ENCODE measurements around the gene KRTAP10-5. TPM values are rescaled to one million over a fixed set of nuclear protein-coding genes. Genes with fewer than 3 reads are reported as not detected.
"Not testable (repeated sequence)": the region's sequence is repeated elsewhere in the genome, so short reads cannot be mapped to it uniquely, and the experiment has no call there.

KRTAP10-5 gene
- total RNA-seq, 2 donors from 2014 or later: not detected

DNA sequence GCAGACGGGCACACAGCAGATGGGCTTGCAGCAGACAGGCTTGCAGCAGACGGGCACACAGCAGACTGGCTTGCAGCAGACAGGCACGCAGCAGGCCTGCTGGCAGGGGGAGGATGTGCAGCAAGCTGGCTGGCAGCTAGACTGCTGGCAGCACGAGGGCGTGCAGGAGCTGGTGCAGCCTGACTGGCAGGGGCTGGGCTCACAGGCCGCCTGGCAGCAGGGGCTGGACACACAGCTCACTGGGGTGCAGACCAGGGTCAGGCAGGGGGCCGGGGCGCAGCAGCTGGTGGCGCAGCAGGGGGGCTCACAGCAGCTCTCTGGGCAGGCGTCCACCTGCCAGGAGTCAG, 22.1 kb downstream of the KRTAP10-5 start:
- intact Hi-C loops (cut with DNase I); DNase-seq (ENCODE audit: low spot score): not testable (repeated sequence)

DNA sequence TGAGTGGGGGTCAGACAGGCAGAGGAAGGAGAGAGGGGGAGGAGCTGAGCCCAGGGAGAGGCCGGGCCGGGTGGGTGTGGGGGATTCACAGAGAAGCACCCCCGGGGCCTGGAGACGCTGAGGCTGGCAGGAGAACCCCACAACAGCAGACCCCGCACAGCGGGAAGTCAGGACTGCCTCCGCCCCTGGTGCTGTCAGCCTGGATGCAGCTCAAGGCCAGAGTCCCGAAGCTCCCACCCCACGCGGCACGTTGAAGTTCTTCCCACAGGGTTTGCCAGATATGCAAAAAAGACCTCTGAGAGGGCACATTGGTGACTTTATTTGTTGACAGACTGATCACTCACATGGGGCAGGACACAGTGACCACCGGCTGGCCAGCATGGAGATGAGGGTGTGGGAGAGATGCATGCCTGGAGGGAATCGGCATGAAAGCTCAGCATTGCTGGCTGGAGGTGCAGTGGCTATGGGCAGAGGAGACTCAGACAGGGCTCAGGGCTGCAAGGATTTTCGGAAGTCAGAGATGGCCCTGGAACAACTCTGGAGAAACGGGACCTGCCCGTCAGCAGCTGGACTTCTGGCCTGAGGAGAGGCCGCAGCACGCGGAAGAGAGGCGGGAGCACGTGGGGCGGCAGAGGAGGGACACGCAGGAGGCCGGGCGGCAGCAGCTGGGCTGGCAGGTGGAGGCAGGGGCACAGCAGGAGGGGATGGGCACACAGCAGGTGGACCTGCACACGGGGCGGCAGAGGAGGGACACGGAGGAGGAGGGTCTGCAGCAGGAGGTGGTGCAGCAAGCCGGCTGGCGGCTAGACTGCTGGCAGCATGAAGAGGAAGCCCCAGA, 22.7 kb downstream of the KRTAP10-5 start:
- DNase-seq (ENCODE audit: low spot score): peak; percentile 74
- intact Hi-C loops (cut with DNase I): no loop called here

DNA sequence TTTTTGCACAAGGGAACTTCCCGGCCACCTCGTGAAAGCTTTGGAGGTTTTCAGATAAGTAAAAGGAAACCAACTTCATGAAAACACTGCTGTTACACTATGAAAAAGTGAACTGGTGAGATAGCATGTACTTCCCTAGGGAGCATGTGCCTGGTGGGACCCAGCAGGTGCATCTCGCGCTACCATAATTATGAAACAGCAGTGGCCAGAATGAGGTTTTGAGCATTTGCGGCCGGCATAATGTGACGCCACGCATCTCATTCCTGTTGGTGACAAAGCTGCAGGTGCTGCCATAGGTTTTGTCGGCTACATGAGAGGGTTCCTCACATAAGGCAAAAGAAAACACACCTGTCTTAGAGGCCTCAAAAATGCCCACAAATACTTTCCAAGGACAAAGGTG, 23.5 kb downstream of the KRTAP10-5 start:
- intact Hi-C loops (cut with DNase I): no loop called here
- DNase-seq (ENCODE audit: low spot score): peak; percentile 48

DNA sequence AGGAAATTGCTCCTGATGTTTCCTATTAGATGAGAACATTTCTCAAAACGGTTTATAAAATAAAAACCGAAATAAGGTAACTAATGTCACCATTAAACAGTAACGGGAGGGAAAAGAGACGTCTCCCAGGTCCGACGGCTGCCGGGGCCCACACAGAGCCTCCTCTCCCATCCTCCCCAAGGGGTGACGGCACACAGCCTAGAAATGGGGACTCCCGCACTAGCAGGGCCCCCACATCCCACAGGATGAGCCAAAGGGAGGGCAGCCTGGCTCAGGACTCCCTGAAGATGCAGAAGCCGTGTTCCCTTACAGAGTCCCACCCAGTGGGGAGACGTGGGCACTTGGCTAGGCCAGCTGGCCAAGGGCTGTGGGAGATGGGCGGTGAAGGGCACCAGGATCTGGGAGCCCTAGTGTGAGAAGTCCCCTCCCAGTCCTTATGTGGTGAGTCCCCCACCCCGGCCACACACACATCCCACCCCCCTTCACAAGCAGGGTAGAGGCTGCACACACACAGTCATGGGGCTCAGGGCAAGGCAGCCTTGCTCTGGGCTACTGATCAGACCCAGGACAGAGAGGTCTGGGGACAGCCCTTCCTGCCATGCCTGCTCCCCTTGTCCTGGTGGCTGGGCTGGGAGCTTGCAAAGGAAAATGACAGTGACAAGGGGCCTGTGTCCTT, 25.1 kb downstream of the KRTAP10-5 start:
- DNase-seq (ENCODE audit: low spot score): peak; percentile 59
- intact Hi-C loops (cut with DNase I): no loop called here

DNA sequence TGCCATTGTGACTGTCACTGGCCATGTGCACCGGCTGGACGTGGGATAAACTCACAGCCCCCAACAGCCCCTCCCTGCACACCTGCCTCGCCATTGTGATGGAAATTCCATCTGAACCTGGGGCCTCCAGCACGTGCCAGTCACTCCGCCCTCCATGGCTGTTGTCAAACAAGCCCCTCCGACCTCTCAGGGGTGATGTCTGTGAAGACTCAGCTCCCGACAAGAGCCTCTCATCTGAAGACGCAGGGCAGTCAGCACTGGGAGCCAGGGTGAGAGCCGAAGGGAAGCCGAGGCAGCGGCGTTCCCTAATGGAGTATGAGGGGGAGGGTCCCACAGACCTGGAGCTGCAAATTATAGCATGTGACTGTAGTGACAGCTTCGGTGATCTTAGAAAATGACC, 27.7 kb downstream of the KRTAP10-5 start:
- peak; percentile 58 for DNase-seq (ENCODE audit: low spot score)
- intact Hi-C loops (cut with DNase I): no loop called here

DNA sequence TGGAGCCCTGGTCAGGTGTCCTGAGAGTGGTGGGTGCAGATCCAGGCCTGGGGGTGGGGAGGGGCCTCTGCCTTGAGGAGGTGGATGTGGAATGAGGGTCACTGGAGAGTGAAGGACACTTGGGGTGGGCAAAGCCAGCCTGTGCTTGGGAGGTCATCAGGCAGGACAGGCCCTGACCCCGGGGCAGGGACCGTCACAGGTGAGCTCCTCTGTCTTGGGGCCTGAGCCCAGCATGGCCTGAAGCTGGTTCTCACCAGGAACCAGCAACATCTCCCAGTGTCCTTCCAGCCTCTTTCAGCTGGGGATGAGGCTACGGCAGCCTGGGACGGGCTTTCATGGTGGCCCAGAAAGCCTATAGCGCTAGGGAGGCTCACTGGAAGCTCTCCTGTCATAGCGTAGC, 28.3 kb downstream of the KRTAP10-5 start:
- peak; percentile 61 for DNase-seq (ENCODE audit: low spot score)
- intact Hi-C loops (cut with DNase I): no loop called here

DNA sequence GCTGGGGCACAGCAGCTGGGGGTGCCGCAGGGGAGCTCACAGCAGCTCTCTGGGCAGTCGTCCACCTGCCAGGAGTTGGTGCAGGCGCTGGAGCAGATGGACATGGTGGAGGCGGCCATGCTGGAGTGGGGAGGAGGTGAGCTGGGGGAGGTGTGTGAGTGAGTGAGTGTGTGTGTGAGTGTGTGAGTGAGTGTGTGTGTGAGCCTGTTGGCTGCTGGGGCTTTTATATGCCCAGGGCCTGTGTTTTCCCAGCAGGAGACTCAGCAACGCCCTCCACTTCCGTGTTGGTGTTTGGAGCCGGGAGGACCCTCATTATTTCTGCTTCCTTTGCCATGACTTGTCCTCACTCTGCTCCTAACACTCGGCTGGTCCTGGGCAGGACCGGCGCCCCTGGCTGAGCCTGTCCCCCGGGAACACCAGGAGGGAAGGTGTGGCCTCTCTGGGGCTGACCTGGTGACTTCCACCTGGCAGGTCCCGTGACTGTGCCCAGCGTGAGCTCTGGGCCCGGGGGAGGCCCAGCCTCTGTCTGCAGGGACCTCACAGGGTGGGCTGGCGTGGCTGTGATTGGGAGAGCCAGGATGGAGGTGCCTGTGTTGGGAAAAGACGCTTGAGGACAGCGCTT, 29.0 kb downstream of the KRTAP10-5 start, which contains the start of gene KRTAP10-2:
KRTAP10-2 (minus strand) TSS at position 166 of the 622 bp plus-strand sequence; CDS start at position 119, 47 bp downstream.
- peak; percentile 54 for DNase-seq (ENCODE audit: low spot score)
- intact Hi-C loops (cut with DNase I): no loop called here

DNA sequence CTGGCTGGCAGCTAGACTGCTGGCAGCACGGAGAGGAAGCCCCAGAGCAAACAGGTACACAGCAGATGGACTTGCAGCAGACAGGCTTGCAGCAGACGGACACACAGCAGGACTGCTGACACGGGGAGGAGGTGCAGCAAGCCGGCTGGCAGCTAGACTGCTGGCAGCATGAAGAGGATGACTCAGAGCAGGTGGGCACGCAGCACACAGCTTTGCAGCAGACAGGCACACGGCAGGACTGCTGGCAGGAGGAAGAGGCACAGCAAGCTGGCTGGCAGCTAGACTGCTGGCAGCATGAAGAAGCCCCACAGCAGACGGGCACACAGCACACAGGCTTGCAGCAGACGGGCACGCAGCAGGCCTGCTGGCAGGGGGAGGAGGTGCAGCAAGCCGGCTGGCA, 29.6 kb downstream of the KRTAP10-5 start:
- intact Hi-C loops (cut with DNase I): no loop called here
- no peak for DNase-seq (ENCODE audit: low spot score)

DNA sequence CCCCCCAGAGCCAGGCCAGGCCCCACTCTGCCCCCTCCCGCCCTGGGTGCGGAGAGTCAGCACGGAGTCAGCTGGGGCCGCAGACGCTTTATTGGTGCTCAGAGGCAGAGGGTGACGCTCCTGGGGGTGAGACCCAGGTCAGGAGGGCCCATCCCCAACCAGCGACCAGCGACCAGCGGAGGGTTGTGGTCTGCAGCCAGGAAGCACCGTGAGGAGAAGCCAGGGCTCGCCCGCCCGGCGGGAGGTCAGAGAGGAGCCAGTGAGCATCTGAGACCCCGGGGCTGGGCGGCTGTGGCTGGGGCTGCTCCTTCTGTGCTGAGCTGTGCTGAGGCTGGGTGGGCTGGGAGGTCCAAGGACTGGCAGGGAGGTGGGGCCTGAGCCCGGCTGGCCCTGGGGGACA, 30.1 kb downstream of the KRTAP10-5 start:
- intact Hi-C loops (cut with DNase I): not testable (repeated sequence)
- DNase-seq (ENCODE audit: low spot score): peak; percentile 75

DNA sequence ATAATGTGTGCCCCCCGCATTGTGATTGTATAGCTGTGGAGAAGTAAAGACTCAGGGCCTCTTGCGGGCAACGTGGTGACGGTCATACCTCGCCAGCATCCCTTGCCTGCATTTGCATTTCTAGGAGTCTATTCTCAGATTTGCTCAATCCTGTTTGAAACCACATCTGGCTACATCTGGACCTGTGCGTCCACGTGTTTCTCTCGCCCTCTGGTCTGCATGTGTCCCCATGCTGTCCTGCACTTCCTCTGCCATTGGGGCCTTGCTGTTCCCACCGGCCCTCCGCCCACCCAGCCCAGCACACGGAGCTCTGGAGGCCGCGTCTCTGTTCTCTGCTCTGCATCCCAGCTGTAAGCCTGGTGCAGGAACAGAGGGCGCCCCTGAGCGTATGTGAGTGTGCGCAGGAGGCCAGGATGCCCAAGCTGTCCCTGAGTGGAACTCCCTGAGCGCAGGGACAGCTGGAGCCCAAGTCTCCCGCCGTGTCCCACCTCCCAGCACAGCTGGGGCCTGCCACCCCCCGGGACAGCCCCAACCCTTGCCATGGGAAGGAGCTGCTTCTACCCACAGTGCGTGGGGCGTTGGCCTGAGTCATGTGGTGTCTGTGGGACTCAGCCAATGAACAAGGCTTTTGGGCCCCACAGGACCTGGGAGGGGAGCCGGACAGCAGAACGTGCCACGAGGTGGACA, 30.7 kb downstream of the KRTAP10-5 start:
- DNase-seq (ENCODE audit: low spot score): no peak

DNA sequence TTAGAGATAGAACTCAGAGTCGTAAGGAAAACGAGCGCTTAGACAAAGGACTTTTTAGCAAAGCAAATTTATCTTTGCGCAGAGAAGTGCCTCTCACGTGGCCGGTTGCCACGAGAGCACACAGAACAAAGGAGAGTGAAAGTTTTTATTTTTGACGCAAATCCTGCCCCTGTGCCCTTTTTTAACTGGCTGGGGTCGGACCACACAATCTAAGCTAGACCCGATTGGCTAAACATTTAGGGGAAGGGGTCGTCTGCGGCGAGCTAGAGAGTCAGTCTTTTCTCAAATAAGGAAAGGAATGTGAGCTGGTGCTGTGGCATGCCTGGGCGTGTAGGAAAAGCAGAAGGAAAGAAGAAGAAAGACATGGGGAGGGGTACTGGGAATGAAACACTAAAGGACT, 31.5 kb downstream of the KRTAP10-5 start:
- intact Hi-C loops (cut with DNase I): no loop called here
- no peak for DNase-seq (ENCODE audit: low spot score)

More for the DNA sequence above, 30.7 kb downstream of the KRTAP10-5 start:
- intact Hi-C loops (cut with DNase I): no loop called here

DNA sequence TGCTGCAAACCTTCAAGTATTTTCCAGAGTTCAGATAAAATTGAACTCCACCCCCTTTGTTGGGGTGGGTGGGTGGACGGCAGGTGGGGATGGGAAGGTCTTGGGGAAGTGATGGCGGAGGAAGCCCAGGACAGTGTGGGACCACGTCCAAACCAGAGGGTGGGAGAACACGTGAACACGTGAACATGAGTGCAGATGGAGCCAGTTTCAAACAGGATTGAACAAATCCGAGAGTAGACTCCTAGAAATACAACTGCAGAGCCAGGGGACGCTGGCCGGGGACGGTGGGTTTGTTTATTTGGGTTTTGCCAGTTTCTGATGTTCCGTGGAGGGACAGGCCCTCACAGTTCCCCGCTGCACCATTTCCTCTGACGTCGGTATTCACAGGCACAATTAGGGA, 32.0 kb downstream of the KRTAP10-5 start:
- intact Hi-C loops (cut with DNase I): no loop called here
- DNase-seq (ENCODE audit: low spot score): no peak

DNA sequence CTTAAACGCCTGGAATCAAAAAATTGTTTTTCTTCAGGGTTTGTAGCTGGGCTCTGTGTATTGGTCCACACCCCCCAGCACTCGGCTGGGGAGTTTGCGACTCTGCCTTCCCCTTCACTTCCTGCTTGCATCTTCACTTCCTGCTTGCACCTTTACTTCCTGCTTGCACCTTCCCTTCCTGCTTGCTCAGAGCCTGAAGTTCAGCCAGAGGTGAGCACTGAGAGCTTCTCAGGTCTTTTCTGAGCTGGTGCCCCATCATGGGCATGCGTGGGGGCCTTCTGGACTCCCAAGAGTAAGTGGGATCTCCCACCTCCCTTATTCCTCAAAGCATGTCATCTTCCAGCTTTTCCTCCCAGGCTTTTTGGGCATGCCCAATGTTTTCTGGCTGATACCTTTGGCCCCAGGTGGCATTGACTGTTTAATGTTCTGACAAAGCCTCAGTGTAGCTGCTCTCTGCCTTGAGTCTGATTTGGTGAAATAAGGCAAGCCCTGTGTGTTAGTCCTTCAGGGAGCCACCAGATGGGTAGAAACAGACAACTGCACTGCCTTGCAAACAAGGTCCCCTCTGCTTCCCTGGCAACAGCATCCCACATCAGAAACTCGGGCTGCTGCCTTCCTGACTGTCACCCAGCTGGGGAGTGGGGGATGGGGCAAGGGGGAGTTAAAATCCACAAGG, 32.6 kb downstream of the KRTAP10-5 start:
- intact Hi-C loops (cut with DNase I): no loop called here
- DNase-seq (ENCODE audit: low spot score): no peak

DNA sequence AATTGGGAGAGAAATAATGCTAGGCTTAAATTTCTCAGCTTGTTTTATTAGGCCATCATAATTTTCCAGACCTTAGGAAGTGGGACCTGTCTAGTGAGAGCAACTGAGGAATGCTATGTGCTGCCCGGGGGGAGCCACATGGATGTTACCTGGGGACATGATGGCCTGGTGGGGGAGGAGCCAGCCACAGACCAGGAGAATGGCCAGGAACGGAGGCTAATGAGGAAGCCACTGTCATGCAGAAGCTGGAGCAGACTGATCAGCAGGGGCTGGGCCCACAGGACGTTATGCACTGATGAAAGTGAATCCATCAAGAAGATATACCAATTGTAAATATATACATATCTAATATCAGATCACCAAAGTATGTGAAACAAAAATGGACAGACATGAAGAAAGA, 35.8 kb downstream of the KRTAP10-5 start:
- DNase-seq (ENCODE audit: low spot score): no peak
- intact Hi-C loops (cut with DNase I): no loop called here

DNA sequence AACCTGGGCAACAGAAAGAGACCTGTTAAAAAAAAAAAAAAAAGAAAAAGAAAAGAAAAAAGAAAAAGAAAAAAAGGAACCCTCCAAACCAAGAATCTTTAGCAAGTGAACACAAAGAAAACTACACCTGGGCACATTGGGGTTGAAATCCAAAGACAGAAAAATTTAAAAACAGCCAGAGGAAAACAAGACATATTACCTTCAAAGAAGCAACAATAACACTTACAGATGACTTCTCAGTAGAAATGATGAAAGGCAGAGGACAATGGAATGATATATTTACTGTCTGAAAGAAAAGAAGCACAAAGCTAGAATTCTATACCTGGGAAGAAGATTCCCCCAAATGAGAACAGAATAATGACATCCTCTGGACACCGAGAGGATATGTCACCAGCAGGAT, 37.7 kb downstream of the KRTAP10-5 start:
- intact Hi-C loops (cut with DNase I): no loop called here
- no peak for DNase-seq (ENCODE audit: low spot score)

DNA sequence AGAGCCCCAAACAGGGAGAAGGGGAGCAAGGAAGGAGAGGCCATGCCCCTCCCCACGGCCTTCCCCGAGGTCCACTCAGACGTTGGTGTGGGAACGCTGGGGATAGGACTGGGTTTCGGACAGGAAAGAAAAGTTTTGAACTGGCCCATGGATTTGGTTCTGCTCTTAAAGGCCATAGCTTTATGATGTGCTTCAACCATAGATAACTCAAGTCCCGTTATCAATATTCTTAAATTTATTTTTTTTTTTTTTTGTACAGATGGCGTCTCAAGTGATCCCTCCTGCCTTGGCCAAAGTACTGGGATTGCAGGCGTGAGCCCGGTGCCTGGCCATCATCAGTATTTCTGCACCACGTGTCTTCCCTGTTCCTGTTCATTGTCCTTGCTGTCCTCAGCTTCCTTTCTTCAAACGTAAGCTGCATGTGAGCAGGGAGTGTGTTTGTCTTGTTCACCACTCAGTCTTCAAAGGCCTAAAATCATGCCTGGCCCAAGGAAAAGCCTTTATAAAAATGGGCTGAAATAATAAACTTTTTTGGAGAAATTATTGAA, 39.6 kb downstream of the KRTAP10-5 start:
- intact Hi-C loops (cut with DNase I): no loop called here
- DNase-seq (ENCODE audit: low spot score): no peak

DNA sequence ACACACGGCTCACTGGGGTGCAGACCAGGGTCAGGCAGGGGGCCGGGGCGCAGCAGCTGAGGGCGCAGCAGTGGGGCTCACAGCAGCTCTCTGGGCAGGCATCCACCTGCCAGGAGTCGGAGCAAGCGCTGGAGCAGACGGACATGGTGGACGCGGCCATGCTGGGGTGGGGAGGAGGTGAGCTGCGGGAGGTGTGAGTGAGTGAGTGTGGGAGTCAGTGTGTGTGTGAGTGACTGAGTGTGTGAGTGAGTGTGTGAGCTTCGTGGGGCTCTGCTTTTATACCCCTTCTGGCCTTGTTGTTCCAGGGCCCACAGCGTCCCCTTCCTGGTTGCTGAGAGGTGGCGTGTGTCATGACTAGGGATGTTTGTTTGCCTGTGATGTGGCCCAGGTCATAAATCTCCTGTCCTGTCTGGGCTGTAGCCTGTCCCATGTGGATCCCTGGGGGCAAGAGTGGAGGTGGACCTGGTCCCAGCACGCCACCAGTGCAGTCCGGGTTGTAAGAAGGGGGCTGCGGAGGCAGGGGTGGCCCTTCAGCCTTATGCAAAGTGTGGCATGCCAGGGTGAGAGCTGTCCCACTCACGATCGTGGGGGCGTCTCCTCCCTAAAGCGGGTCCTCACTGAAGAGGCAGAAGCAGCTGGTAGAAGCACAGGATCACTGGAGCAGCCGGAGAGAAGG, 40.3 kb downstream of the KRTAP10-5 start, which contains the start of gene KRTAP10-1:
KRTAP10-1 (minus strand) TSS at position 205 of the 676 bp plus-strand sequence; CDS start at position 160, 45 bp downstream.
- DNase-seq (ENCODE audit: low spot score): peak; percentile 78
- intact Hi-C loops (cut with DNase I): no loop called here

DNA sequence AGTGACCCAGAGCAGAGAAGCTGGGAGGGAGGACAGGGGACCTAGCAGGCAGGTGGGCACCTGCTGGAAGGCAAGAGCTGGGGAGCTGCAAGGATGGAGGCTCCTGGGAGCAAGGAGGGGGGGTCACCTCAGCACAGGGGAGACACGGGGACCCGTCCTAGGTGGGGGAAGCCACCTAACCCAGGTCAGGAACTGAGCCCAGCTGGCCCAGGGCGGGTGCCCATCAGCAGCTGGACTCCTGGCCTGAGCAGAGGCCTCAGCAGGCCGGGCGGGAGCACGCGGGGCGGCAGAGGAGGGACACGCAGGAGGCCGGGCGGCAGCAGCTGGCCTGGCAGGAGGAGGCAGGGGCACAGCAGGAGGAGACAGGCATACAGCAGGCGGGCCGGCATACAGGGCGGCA, 41.4 kb downstream of the KRTAP10-5 start:
- intact Hi-C loops (cut with DNase I): no loop called here
- peak; percentile 44 for DNase-seq (ENCODE audit: low spot score)
